WERI-Rb-1 (cell line): ENCODE measurements around the gene NCS1.
A peak's percentile ranks its signal among the peaks of the same experiment; 100 is the strongest.

Experiments used
- DNase-seq: peaks from one replicate; pipeline ENCODE4 v3.0.0-alpha.2; 2020
- H3K27ac ChIP-seq: fragments of 250-450 bp; sonication (Bioruptor Pico); 2 replicates; pipeline ENCODE4 v1.5.1; 2020; ENCODE audit warnings: mild to moderate bottlenecking, moderate library complexity
- H3K27me3 ChIP-seq: fragments of 250-450 bp; sonication (Bioruptor Pico); 2 replicates; pipeline ENCODE4 v1.5.1; 2021; ENCODE audit warnings: mild to moderate bottlenecking, low read depth, moderate library complexity; ENCODE audit not compliant: insufficient read depth, severe bottlenecking
- H3K36me3 ChIP-seq: fragments of 250-450 bp; sonication (Bioruptor Pico); 2 replicates; pipeline ENCODE4 v1.5.1; 2020; ENCODE audit warnings: mild to moderate bottlenecking, moderate library complexity
- H3K4me3 ChIP-seq: 2 replicates; pipeline ENCODE4 v1.5.1; 2011; ENCODE audit warnings: low read depth, mild to moderate bottlenecking, control low read depth, low read length
- H3K9me3 ChIP-seq: fragments of 250-450 bp; sonication (Bioruptor Pico); 2 replicates; pipeline ENCODE4 v1.5.1; 2021; ENCODE audit warnings: mild to moderate bottlenecking, moderate library complexity; ENCODE audit not compliant: severe bottlenecking
- CTCF ChIP-seq: IDR thresholded peaks from 2 replicates; pipeline ENCODE4 v1.5.1; 2011; ENCODE audit warnings: low read depth, mild to moderate bottlenecking, control low read depth, inconsistent platforms, low read length

The NCS1 gene

GRCh38 chr9:130262061-130262745 lies 90.0 kb downstream of the NCS1 start:
- Histone ChIP-seq H3K27ac (no peak overlapping the region), H3K36me3 (no peaks in the 10 kb centered on the region), H3K4me3 (no peak overlapping the region), H3K27me3 (peaks cover 8% of the 10 kb centered on the region), H3K9me3 (no peaks in the 10 kb centered on the region)
- no peak for DNase-seq
- TF ChIP-seq CTCF, result no peak

GRCh38 chr9:130262771-130263170 lies 90.6 kb downstream of the NCS1 start:
- H3K9me3 ChIP-seq, result no peaks in the 10 kb centered on the region
- peaks cover 8% of the 10 kb centered on the region for H3K27me3 ChIP-seq
- no peak for DNase-seq
- H3K36me3 ChIP-seq, result no peaks in the 10 kb centered on the region
- no peak overlapping the region for H3K4me3 ChIP-seq
- no peak for TF ChIP-seq CTCF
- H3K27ac ChIP-seq, result no peak overlapping the region

- Histone ChIP-seq H3K36me3 (no peaks in the 10 kb centered on the region), H3K9me3 (no peaks in the 10 kb centered on the region), H3K27ac (no peak overlapping the region), H3K4me3 (no peak overlapping the region), H3K27me3 (peaks cover 8% of the 10 kb centered on the region)
- DNase-seq, result no peak
- 0 out of 2 replicates have a peak, but pooled peaks have one; percentile 9 for TF ChIP-seq CTCF
Measured at GRCh38 chr9:130263601-130264413, 91.6 kb downstream of the NCS1 start.

GRCh38 chr9:130264414-130265350 lies 92.5 kb downstream of the NCS1 start:
- peaks cover 8% of the 10 kb centered on the region for H3K27me3 ChIP-seq
- DNase-seq, result peak; percentile 40
- no peak overlapping the region for H3K4me3 ChIP-seq
- H3K27ac ChIP-seq, result no peak overlapping the region
- no peaks in the 10 kb centered on the region for H3K36me3 ChIP-seq
- no peaks in the 10 kb centered on the region for H3K9me3 ChIP-seq
- TF ChIP-seq CTCF, result no peak

- H3K27me3 ChIP-seq, result peaks cover 8% of the 10 kb centered on the region
- no peak for TF ChIP-seq CTCF
- peak; percentile 51 for DNase-seq
- no peaks in the 10 kb centered on the region for H3K36me3 ChIP-seq
- H3K4me3 ChIP-seq, result peak within 1 kb of the TSS; percentile 38
- H3K27ac ChIP-seq, result no peak within 1 kb of the TSS
- no peaks in the 10 kb centered on the region for H3K9me3 ChIP-seq
Measured at GRCh38 chr9:130265431-130266235, 93.4 kb downstream of the NCS1 start, which contains the start of gene HMCN2. Gene HMCN2 (plus strand): TSS chr9:130265760. CDS start chr9:130265879, 119 bp downstream.
